ENCODE measurements around the gene WBP2. TPM values are rescaled to one million over a fixed set of nuclear protein-coding genes. Genes with fewer than 3 reads are reported as not detected.
"Not testable (repeated sequence)": the region's sequence is repeated elsewhere in the genome, so short reads cannot be mapped to it uniquely, and the experiment has no call there.

WBP2 gene
- total RNA-seq, 1 experiment from 2014 or later: 25.7 TPM

GRCh38 chr17:75873587-75874322 is 18.6 kb upstream of the WBP2 start:
- DNase-seq (ENCODE audit: low read depth): no peak
- in situ Hi-C loops (cut with HindIII; ENCODE audit: low pct_unique_long_range_greater_than_20kb, low sequenced_read_pairs): no loop called here

DNA sequence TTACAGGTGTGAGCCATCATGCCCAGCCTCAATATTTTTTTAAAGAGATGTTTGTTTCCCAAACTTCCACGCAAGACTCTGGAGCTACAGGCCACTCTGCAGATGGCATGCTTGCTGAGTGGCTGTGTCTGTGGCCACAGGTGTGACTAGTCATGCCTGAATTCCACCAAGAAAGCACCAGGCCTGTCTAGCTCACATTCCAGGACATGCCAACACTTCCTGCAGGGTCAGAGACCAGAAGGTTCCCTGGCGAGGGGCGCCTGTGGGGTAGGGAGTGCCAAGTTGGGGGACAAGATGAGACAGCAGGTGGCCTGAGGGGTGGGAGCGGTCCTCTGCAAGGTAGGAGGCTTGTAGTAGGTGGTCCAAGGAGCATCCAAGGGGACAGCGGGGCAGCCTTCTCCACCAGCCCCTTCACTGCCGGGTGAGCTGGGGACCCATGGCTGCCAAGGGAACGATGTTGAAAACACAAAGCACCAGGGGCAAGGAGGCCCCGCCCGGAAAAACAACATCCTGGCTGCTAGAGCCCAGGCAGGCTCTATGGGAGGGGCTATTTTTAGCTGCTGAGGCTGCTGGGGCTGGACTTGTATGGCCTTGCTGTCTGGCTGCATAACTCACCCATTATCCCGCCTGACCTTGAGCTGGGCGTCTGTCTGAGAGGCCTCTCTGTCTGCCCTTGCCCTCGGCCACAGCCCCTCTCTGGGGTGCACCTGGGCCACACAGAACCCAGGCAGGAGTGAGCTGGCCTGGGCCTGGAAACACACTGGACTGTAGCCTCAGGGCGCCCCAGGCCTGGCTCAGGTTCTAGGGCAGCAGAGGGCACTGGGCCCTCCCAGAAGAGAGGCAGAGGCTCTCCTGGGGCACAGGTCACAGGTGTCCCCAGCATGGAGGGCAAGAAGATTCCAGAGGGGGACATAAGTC is 17.6 kb upstream of the WBP2 start:
- in situ Hi-C loops (cut with HindIII; ENCODE audit: low pct_unique_long_range_greater_than_20kb, low sequenced_read_pairs): no loop called here
- DNase-seq (ENCODE audit: low read depth): peak; percentile 83

DNA sequence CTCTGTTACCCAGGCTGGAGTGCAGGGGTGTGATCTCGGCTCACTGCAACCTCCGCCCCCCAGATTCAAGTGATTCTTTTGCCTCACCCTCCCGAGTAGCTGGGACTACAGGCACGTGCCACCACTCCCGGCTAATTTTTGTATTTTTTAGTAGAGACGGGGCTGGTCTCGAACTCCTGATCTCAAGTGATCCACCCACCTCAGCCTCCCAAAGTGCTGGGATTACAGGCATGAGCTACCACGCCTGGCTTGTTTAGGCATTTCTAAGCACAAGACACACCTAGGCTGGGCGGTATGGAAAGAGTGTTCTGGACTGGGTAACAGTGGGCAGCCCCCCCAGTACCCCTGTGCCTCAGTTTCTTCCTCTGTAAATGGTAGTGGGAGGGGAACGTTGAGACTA is 15.1 kb upstream of the WBP2 start:
- DNase-seq (ENCODE audit: low read depth); in situ Hi-C loops (cut with HindIII; ENCODE audit: low pct_unique_long_range_greater_than_20kb, low sequenced_read_pairs): not testable (repeated sequence)

DNA sequence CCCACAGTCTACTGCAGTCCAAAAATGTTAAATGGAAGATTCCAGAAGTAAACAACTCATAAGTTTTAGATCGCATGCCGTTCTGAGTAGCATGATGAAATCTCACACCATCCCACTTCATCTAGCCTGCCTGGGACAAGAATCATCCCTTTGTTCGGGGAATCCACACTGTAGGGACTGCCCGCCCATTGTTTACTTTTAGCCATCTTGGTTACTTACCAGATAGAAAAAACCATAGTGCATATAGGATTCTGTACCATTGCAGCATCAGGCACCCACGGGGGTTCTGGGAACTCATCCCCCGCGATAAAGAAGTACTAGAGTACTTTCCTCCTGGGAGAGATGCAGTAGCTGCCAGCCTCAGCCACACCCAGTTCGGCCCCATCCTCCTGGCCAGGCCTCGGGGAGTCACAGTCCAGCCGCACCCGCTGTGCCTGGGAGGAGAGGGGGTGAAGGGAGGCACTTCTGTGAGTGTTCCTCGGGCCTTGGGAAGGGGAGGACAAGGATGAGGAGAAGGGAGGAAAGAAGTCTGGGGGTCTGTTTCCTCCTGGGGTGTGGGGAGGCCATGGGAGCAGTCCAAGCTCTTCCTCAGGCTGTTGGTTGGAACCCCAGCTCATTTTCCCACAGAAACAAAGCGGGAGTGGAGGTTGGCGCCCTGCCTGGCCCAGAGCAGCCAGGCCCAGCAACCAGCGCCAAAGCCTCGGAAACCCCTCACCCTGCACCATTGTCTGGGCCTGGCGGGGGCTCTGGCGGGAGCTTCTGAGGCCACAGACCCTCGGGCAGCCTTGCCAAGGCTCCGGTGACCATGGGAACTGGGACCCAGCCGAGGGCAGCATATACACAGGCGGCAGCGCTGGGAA is 14.4 kb upstream of the WBP2 start:
- DNase-seq (ENCODE audit: low read depth): no peak

GRCh38 chr17:75868730-75869281 is 13.7 kb upstream of the WBP2 start:
- DNase-seq (ENCODE audit: low read depth); in situ Hi-C loops (cut with HindIII; ENCODE audit: low pct_unique_long_range_greater_than_20kb, low sequenced_read_pairs): not testable (repeated sequence)

More for the DNA sequence above, 14.4 kb upstream of the WBP2 start:
- in situ Hi-C loops (cut with HindIII; ENCODE audit: low pct_unique_long_range_greater_than_20kb, low sequenced_read_pairs): no loop called here

DNA sequence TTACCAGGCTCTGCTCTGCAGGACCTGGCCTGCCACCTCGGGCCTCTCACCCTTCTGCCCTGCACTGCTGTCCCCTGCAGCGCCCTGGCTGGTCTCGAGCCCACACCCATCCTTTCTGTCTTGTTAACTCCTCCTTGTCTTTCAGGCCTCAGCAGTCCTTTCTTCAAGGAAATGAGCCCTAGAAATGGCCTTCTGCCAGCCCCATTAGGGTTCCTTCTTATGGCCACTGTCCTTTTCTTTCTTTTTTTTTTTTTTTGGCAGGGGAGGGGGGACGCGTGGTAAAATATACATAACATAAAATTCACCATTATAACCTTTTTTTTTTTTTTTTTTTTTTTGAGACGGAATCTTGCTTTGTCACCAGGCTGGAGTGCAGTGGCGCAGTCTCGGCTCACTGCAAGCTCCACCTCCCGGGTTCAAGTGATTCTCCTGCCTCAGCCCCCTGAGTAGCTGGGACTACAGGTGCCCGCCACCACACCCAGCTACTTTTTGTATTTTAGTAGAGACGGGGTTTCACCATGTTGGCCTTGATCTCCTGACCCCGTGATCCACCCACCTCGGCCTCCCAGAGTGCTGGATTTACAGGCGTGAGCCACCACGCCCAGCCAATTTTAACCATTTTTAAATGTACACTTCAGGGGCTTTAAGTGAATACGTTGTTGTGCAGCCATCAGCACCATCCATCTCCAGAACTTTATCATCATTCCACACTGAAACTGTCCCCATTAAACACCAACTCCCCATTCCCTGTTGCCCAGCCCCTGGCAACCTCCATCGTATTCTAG is 10.5 kb upstream of the WBP2 start:
- in situ Hi-C loops (cut with HindIII; ENCODE audit: low pct_unique_long_range_greater_than_20kb, low sequenced_read_pairs); DNase-seq (ENCODE audit: low read depth): not testable (repeated sequence)

DNA sequence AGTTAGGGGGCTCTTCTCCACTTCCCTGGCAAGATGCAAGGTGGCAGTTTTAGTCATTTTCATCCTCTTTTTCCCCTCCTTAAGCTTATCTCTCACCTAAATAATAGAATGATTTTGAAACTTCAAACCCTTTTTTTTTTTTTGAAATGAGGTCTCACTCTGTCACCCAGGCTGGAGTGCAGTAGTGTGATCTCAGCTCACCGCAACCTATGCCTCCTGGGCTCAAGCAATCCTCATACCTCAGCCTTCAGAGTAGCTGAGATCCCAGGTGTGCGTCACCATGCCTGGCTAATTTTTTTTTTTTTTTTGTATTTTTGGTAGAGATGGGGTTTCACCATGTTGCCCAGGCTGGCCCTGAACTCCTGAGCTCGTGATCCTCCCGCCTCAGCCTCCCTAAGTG is 9.8 kb upstream of the WBP2 start:
- in situ Hi-C loops (cut with HindIII; ENCODE audit: low pct_unique_long_range_greater_than_20kb, low sequenced_read_pairs); DNase-seq (ENCODE audit: low read depth): not testable (repeated sequence)

GRCh38 chr17:75864448-75864871 is 9.3 kb upstream of the WBP2 start:
- DNase-seq (ENCODE audit: low read depth): no peak
- in situ Hi-C loops (cut with HindIII; ENCODE audit: low pct_unique_long_range_greater_than_20kb, low sequenced_read_pairs): no loop called here

GRCh38 chr17:75861927-75862317 is 6.8 kb upstream of the WBP2 start:
- in situ Hi-C loops (cut with HindIII; ENCODE audit: low pct_unique_long_range_greater_than_20kb, low sequenced_read_pairs): no loop called here
- DNase-seq (ENCODE audit: low read depth): no peak

GRCh38 chr17:75859358-75859757 is 4.2 kb upstream of the WBP2 start:
- in situ Hi-C loops (cut with HindIII; ENCODE audit: low pct_unique_long_range_greater_than_20kb, low sequenced_read_pairs); DNase-seq (ENCODE audit: low read depth): not testable (repeated sequence)

GRCh38 chr17:75856062-75856756 is 1.1 kb upstream of the WBP2 start:
- in situ Hi-C loops (cut with HindIII; ENCODE audit: low pct_unique_long_range_greater_than_20kb, low sequenced_read_pairs): no loop called here
- no peak for DNase-seq (ENCODE audit: low read depth)

GRCh38 chr17:75854881-75855309 is 240 bp downstream of the WBP2 start:
- no peak for DNase-seq (ENCODE audit: low read depth)
- in situ Hi-C loops (cut with HindIII; ENCODE audit: low pct_unique_long_range_greater_than_20kb, low sequenced_read_pairs): no loop called here

DNA sequence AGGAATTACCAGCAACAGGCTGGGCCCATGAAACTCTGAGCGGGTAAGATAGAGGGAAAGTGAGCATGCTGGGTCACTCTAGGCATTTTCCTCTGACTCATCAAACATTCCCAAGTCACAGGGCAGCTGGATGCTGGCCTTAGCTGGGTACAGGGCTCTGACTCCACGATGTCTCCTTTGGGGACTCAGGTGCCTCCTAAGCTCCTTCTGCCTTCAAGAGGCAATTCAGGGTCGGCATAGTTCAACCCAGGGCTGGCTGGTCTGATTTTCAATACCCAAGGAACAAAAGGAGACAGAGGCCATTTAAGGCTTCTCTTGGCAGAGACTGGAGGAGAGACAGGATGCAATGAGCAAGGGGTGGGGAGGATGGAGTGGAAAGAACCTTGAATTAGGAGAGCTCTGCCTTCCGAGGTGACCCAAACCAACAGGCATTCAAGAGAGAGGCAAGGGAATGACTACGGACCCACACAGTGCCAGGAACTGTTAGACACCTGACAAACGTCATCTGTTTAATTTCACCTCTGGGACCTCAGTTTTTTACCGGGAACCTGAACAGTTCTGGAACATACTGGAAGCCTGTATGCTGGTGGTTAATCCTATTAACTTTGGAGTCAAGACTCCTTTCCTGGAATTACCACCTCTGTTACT is 910 bp downstream of the WBP2 start:
- DNase-seq (ENCODE audit: low read depth): peak; percentile 63
- in situ Hi-C loops (cut with HindIII; ENCODE audit: low pct_unique_long_range_greater_than_20kb, low sequenced_read_pairs): no loop called here

DNA sequence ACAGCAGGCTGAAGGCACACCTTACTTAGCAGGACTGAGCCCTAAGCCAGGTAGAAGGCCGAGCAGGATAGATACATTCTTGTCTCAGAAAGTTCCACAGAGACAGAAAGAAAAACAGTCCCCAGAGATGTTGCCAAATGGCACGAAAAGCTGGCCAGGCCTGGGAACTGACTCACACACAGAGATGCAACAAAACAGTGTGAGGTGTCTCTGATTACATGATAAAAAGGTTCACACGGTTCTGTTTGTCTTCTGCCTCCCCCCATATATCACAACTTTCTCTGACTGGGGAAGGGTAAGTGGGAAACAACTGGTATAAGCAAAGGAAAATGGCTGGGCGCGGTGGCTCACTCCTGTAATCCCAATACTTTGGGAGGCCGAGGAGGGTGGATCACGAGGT is 1.7 kb downstream of the WBP2 start:
- in situ Hi-C loops (cut with HindIII; ENCODE audit: low pct_unique_long_range_greater_than_20kb, low sequenced_read_pairs): no loop called here
- peak; percentile 42 for DNase-seq (ENCODE audit: low read depth)

DNA sequence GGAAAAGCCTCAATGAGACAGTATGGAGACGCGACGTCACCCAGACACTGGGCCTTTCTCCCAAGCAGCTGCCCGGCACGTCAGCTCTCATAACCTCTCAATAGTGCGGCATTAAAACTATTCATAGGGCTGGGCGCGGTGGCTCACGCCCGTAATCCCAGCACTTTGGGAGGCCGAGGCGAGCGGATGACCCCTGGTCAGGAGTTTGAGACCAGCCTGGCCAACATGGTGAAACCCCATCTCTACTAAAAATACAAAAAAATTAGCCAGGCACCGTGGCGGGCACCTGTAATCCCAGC is 3.5 kb downstream of the WBP2 start:
- DNase-seq (ENCODE audit: low read depth); in situ Hi-C loops (cut with HindIII; ENCODE audit: low pct_unique_long_range_greater_than_20kb, low sequenced_read_pairs): not testable (repeated sequence)

- in situ Hi-C loops (cut with HindIII; ENCODE audit: low pct_unique_long_range_greater_than_20kb, low sequenced_read_pairs): no loop called here
- no peak for DNase-seq (ENCODE audit: low read depth)
Observed at GRCh38 chr17:75850928-75851692, 4.0 kb downstream of the WBP2 start.
